GM18505 (cell line): ENCODE measurements around the gene PLCG1.

Experiments
- ATAC-seq: cut with Tn5 transposase; IDR thresholded peaks from one replicate; pipeline ENCODE4 v1.9.1; 2021; ENCODE audit not compliant: unreplicated experiment
- POLR2A ChIP-seq: IDR thresholded peaks from 4 replicates; pipeline ENCODE4 v1.6.1; 2011; ENCODE audit warnings: borderline replicate concordance; ENCODE audit not compliant: insufficient read depth, insufficient read length; ENCODE audit errors: extremely low read depth

Gene PLCG1

GRCh38 chr20:41200446-41201202, 63.3 kb downstream of the PLCG1 start:
- ATAC-seq: no peak
- TF ChIP-seq POLR2A: no peak

GRCh38 chr20:41201760-41202159, 64.4 kb downstream of the PLCG1 start:
- TF ChIP-seq POLR2A: no peak
- ATAC-seq: no peak

- TF ChIP-seq POLR2A: no peak
- ATAC-seq: no peak
Observed at GRCh38 chr20:41202426-41202825, 65.1 kb downstream of the PLCG1 start.

GRCh38 chr20:41203660-41204059, 66.3 kb downstream of the PLCG1 start:
- ATAC-seq: no peak
- no peak for TF ChIP-seq POLR2A

GRCh38 chr20:41204304-41205265, 67.2 kb downstream of the PLCG1 start:
- no peak for TF ChIP-seq POLR2A
- ATAC-seq: no peak

- no peak for TF ChIP-seq POLR2A
- no peak for ATAC-seq
Observed at GRCh38 chr20:41205313-41205712, 68.0 kb downstream of the PLCG1 start.

GRCh38 chr20:41213150-41213820, 75.9 kb downstream of the PLCG1 start:
- ATAC-seq: no peak
- no peak for TF ChIP-seq POLR2A

GRCh38 chr20:41214202-41214601, 76.9 kb downstream of the PLCG1 start:
- TF ChIP-seq POLR2A: no peak

GRCh38 chr20:41214666-41215065, 77.3 kb downstream of the PLCG1 start:
- no peak for TF ChIP-seq POLR2A
- no peak for ATAC-seq

More at GRCh38 chr20:41214202-41214601, 76.9 kb downstream of the PLCG1 start:
- no peak for ATAC-seq

- no peak for TF ChIP-seq POLR2A
- ATAC-seq: no peak
Observed at GRCh38 chr20:41217422-41217821, 80.1 kb downstream of the PLCG1 start.

- TF ChIP-seq POLR2A: no peak
Observed at GRCh38 chr20:41218466-41218865, 81.1 kb downstream of the PLCG1 start.

GRCh38 chr20:41219824-41220223, 82.5 kb downstream of the PLCG1 start:
- no peak for ATAC-seq
- no peak for TF ChIP-seq POLR2A

More at GRCh38 chr20:41218466-41218865, 81.1 kb downstream of the PLCG1 start:
- no peak for ATAC-seq

- TF ChIP-seq POLR2A: no peak
- ATAC-seq: no peak
Observed at GRCh38 chr20:41221614-41222218, 84.4 kb downstream of the PLCG1 start.

- no peak for TF ChIP-seq POLR2A
- ATAC-seq: no peak
Observed at GRCh38 chr20:41222296-41222695, 85.0 kb downstream of the PLCG1 start.

- TF ChIP-seq POLR2A: no peak
- ATAC-seq: no peak
Observed at GRCh38 chr20:41222703-41223102, 85.4 kb downstream of the PLCG1 start.
